HG02798 (cell line): Measurements from ENCODE around the gene WFDC1.

ENCODE experiments used
- ATAC-seq: cut with Tn5 transposase; IDR thresholded peaks from one replicate; pipeline ENCODE4 v1.9.1; 2021; ENCODE audit warnings: mild to moderate bottlenecking; ENCODE audit not compliant: unreplicated experiment, poor library complexity

The WFDC1 gene

GRCh38 chr16:84348386-84348888 is 53.8 kb downstream of the WFDC1 start:
- no peak for ATAC-seq

DNA sequence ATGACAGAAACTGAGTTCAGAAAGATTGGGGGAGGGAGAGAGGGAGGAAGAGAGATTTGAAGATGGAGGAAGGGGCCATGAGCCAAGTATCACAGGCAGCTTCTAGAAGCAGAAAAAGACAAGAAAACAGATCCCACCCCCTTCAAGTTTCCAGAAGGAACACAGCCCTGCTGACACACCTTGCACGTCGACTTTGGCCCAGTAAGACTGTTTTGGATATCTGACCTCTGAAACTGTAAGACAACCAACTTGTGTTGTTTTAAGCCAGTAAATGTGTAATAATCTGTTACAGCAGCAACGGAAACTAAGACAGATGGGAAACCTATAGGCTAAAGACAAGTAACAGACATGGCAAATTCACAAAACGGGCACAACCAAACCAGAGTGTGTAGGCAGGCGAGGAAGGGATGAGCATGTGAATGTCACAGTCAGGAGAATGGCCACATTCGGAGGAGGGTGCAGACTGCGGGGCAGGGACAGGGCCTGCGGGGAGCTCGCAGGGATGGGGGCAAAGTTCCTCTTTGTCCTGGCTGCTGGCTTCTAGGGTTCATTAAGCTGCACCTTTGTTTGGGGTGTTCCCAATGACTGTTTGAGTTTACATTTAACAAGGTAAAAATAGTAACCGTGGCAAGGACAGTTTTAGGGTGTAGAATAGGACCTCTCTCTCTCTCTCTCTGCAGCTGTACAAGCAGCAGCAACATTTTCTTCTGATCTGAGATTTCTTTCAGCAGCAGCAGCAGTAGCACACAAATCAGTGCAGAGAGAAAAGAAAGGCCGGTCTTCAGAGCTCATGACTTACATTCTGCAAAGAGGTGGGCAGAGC is 55.4 kb downstream of the WFDC1 start:
- no peak for ATAC-seq

DNA sequence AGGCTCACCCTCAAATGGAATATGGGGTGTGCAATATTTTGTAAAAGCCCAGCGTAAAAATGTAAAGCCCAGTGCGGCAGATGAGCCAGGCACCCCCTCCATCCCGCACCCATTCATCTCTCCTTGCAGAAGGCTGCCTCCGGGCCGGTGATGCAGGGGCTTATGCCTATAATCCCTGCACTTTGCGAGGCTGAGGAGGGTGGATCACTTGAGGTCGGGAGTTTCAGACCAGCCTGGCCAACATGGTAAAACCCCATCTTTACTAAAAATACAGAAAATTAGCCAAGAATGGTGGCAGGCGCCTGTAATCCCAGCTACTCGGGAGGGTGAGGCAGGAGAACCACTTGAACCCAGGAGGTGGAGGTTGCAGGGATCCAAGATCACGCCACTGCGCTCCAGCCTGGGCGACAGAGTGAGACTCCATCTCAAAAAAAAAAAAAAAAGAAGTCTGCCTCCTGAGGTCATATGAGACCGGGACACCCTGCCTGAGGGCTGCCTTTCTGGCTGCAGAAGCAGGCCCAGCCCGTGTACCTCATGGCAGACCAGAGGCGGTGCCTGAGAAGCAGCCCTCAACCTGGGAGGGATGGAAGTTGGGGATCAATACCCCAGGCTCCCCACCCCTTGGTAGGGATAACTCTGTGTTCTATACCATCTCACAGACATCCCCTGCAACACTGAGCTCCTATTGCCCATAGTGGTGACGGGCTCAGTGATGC is 56.2 kb downstream of the WFDC1 start:
- ATAC-seq: no peak

DNA sequence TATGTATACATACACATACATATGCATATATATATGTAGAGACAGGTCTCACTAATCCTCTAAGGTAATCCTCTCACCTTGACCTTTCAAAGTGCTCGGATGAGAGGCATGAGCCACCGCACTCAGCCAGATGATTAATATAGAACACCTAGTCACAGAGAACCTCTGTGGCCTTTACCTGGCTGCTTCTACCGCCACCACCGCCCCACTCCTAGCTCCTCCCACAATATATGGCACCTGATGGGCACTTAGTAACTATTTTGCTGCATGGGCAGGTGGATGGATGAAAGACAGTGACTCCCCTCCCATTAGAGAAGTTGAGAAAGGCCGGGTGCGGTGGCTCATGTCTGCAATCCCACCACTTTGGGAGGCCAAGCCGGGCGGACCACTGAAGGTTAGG is 57.0 kb downstream of the WFDC1 start:
- ATAC-seq: no peak

GRCh38 chr16:84354306-84354705 is 59.6 kb downstream of the WFDC1 start:
- no peak for ATAC-seq

DNA sequence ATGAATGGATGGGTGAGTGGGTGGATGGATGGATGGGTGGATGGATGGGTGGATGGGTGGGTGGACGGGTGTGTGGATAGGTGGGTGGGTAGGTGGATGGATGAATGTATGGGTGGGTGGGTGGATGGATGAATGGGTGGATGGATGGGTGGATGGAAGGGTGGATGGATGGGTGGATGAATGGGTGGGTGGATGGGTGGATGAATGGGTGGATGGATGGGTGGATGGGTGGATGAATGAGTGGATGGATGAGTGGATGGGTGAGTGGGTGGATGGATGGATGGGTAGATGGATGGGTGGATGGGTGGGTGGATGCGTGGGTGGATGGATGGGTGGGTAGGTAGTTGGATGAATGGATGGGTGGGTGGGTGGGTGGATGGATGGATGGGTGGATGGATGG is 60.5 kb downstream of the WFDC1 start:
- no peak for ATAC-seq

- no peak for ATAC-seq
Measured at GRCh38 chr16:84356176-84356575, 61.5 kb downstream of the WFDC1 start.

DNA sequence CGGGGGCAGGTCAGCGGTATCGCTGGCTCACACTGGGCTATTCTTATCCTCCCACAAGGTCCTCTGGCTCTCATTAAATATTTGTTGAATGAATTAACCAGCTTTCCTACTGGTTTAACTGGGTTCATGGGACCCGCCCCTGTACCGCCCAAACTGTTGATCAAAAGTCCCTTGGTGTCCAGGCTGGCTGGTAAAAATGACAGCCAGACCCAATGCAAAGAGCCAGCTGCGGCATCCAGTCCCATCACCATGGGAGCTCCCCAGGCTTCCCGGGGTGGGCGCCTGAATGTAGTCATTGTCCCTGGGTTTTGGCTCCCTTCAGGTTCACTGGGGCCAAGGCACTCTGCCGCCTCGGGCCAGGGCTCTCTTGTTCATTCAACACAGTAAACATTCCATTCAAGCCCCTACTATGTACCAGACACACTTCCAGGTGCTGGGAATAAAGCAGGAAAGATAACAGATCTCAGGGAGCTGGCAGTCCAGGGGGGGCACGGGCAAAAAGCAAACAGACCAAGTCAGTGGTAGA is 62.0 kb downstream of the WFDC1 start:
- ATAC-seq: no peak

DNA sequence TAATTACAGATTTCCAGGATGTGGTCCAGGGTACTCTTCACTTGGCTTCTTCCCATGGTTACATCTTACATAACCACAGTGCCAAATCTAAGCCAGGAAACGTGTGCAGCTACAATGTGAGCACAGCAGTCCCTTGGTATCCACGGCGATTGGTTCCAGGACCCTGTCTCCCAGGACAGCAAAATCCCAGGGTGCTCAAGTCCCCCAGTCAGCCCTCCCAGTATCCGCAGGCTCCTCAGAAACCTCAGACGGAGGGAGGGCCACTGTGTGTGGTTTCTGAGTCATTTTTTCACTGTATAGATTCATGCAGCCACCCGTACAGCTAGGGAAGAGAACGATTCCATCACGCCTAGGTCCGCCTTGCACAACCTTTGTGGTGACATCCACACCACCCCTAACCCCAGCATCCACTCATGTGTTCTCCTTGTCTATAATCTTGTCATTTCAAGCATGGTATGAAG is 62.5 kb downstream of the WFDC1 start:
- ATAC-seq: no peak

- ATAC-seq: no peak
Measured at GRCh38 chr16:84358601-84359295, 64.1 kb downstream of the WFDC1 start.

GRCh38 chr16:84359326-84359725 is 64.6 kb downstream of the WFDC1 start:
- no peak for ATAC-seq

DNA sequence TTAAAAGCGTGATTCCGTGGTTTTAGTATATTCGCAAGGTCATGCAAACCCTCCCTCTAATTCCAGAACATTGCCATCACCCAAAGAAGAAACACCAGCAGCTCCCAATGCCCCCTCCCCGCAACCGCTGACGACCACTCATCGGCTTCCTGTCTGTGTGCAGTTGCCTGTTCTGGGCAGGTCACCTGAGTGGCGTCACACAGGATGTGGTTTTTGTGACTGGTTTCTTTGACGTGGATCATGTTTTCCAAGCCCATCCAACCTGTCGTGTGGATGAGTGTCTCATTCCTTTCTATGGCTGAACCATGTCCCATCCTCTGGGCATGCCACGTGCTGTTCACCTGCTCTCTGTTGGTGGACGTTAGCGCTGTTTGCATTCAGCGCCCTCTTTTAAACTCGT is 65.5 kb downstream of the WFDC1 start:
- ATAC-seq: no peak

GRCh38 chr16:84360748-84361147 is 66.1 kb downstream of the WFDC1 start:
- no peak for ATAC-seq

DNA sequence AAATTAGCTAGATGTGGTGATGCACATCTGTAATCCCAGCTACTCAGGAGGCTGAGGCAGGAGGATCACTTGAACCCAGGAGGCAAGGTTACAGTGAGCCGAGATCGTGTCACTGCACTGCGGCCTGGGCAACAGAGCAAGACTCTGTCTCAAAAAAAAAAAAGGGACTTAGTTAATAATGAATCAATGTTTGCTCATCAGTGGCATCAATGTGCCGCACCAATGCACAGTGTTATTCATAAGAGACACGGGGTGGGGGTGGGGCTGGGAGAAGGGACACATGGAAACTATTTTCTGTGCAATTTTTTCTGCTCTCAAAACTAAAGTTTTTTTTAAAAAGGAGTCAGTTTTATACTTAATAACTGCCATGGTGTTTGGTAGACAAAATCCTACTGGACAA is 66.9 kb downstream of the WFDC1 start:
- ATAC-seq: no peak

DNA sequence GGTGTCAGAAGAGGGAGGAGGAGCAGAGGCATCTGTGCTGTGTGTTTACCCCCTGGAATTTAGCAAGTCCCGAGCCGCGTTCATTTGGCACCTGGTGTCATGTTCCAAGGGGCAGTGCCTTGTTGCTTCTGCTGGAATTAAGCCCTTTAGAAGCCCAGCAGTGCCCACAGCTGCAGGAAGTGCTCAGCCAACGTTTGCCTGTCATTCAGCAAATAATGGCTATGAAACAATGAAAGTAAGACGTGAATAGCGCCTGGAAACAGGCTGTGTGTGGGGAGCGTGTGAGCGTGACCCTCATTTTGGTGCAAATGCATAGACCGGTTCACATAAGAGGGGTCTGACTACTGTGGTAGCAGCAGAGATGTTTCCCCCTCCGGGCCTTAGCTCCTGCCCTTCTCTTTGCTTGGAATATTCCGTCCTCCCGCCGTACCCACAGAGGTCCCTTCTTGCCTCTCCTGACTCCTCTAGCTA is 67.8 kb downstream of the WFDC1 start:
- no peak for ATAC-seq

DNA sequence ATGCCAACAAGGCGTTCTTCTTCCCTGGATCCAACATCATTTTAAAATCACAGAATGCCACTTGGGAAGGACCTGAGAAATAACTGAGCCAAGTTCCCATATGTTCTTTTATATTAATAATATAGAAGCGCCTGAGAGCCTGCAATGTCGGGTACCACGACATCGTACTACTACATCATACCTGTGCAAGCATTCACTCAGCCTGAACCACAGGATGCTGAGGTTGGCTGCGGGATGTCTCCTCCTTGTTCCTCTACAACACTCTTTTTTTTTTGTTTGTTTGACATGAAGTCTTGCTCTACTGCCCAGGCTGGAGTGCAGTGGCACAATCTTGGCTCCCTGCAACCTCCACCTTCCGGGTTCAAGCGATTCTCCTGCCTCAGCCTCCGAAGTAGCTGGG is 71.5 kb downstream of the WFDC1 start:
- ATAC-seq: no peak

GRCh38 chr16:84367297-84367680 is 72.6 kb downstream of the WFDC1 start:
- ATAC-seq: no peak

DNA sequence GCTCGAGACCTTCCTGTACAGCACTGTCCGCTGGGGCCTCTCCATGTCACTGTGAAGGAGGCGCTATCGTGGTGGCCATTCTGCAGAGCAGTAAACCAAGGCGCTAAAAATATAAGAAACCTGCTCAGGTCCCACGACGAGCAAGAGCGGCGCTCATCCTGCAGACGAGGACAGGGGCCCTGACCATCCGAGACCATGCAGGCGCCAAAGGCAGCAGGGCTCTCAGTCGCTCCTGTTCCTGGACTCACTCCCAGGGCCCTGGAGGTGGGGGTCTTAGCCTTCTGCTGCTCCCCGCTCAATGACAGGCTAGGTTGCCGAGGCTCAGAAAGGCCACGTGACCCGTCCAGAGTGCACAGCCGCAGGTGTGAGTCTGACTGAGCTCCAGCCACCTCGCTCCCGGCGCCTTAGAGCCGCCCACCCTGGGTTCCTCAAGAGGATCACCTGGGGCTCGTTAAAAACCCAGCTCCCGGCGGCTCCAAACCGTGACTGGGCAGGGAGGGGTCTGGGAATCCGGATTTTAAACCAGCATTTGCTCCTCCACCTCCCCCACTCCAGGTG is 73.2 kb downstream of the WFDC1 start:
- no peak for ATAC-seq

GRCh38 chr16:84368308-84368996 is 73.8 kb downstream of the WFDC1 start, which contains the start of gene ATP2C2:
Gene ATP2C2 (plus strand): TSS chr16:84368538. CDS start chr16:84368616, 78 bp downstream.
- ATAC-seq: no peak

DNA sequence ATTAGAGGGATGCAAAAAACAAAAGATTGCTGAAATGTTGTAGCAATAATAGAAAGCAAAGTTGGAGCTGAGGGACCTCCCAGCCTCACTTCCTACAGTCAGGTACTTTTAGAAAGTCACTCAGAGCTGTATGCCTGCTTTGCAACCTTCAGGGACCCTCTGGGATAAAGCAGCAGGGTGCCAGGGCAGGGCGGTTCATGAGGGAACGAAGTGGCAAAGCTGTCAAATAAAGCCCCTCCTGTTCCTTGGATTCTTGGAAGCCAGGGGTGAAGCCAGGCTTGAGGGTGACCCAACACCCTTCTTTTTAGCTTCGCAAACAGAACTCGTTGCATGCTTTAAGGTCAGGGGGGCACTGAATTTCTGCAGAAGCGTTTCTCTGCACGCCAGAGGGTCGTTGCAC is 74.4 kb downstream of the WFDC1 start:
- ATAC-seq: no peak
